Thyroid gland (tissue), 4 donors: ENCODE data around the gene EPO. TPM values are rescaled to one million over a fixed set of nuclear protein-coding genes. Genes with fewer than 3 reads are reported as not detected.

ENCODE experiments used
- DNase-seq, 2 donors: peaks; one replicate each; pipeline ENCODE4 v3.0.0-alpha.2; 2019
- H3K27ac ChIP-seq, 3 donors: fragments of 200-600 bp; sonication (generic); 1 replicate in 2 of 3; 2 replicates in 1 of 3; pipeline ENCODE4 v1.5.1; 2016 to 2019; ENCODE audit warnings: mild to moderate bottlenecking in 1 of 3, moderate library complexity in 1 of 3
- H3K27me3 ChIP-seq: fragments of 200-600 bp; sonication (generic); one replicate; pipeline ENCODE4 v1.5.1; 2019
- H3K36me3 ChIP-seq, 2 donors: fragments of 200-600 bp; sonication (generic); one replicate each; pipeline ENCODE4 v1.5.1; 2016 to 2019
- H3K4me1 ChIP-seq, 2 donors: fragments of 200-600 bp; sonication (generic); one replicate each; pipeline ENCODE4 v1.5.1; 2017 to 2019
- H3K4me3 ChIP-seq, 3 donors: fragments of 200-600 bp; sonication (generic); replicated peaks in 1 of 3; 1 replicate in 2 of 3; 2 replicates in 1 of 3; pipeline ENCODE4 v1.5.1; 2016; ENCODE audit warnings: mild to moderate bottlenecking in 1 of 3
- H3K9me3 ChIP-seq: fragments of 200-600 bp; sonication (generic); one replicate; pipeline ENCODE4 v1.5.1; 2017
- CTCF ChIP-seq, 6 experiments: fragments of 200-600 bp in 3 of 6; fragments of 450-650 bp in 3 of 6; sonication (generic) in 3 of 6; IDR thresholded peaks; one replicate each; pipeline ENCODE4 v1.5.1; 2016 to 2019; ENCODE audit warnings: antibody characterized with exemption in 6 of 6, mild to moderate bottlenecking in 2 of 6, inconsistent platforms in 1 of 6, moderate library complexity in 1 of 6
- POLR2A ChIP-seq, 2 donors: fragments of 450-650 bp; IDR thresholded peaks; one replicate each; pipeline ENCODE4 v1.6.1; 2017; ENCODE audit warnings: antibody characterized with exemption in 2 of 2, mild to moderate bottlenecking in 2 of 2, moderate library complexity in 1 of 2
- WGBS, 2 donors: methylation state at CpG; one replicate each; pipeline ENCODE4 v1.1.5; 2017; 5-methylcytosine and 5-hydroxymethylcytosine counted together
- intact Hi-C: fragments of 100-400 bp; cut with DNase I; formaldehyde crosslinking; loops from one replicate; pipeline ENCODE4 v1.15.1; 2023
- total RNA-seq, 4 donors: library from RNA; depleted of rRNA; stranded (reverse); fragments of >200 nt; gene quantifications; one replicate each; pipeline ENCODE4 v1.2.3, GENCODE V29; 2016

Gene EPO
- total RNA-seq, 4 donors from 2014 or later, result not detected

- no peak overlapping the region for H3K4me3 ChIP-seq
- no peaks in the 10 kb centered on the region for H3K36me3 ChIP-seq
- 61 to 68% methylated on average over 4 to 11 of the region's 14 CpGs for WGBS, 2 donors
- H3K27me3 ChIP-seq, result no peaks in the 10 kb centered on the region
- no peak for DNase-seq
- H3K27ac ChIP-seq, result no peak overlapping the region
- H3K9me3 ChIP-seq, result no peaks in the 10 kb centered on the region
- H3K4me1 ChIP-seq, result no peaks in the 10 kb centered on the region
- no peak for TF ChIP-seq POLR2A (IDR thresholded peaks at IDR 0.05)
- TF ChIP-seq CTCF (IDR thresholded peaks at IDR 0.05), result no peak
- intact Hi-C loops, result no loop called here
These were observed 43.4 kb downstream of the EPO start for GRCh38 chr7:100763556-100764140.

- Histone ChIP-seq H3K9me3 (no peaks in the 10 kb centered on the region), H3K36me3 (no peaks in the 10 kb centered on the region), H3K4me3 (no peak overlapping the region), H3K4me1 (no peaks in the 10 kb centered on the region), H3K27me3 (no peaks in the 10 kb centered on the region), H3K27ac (no peak overlapping the region)
- no peak for DNase-seq
- WGBS, 2 donors, result 72 to 75% methylated on average over 7 of the region's 10 CpGs
- intact Hi-C loops, result no loop called here
- no peak for TF ChIP-seq POLR2A (IDR thresholded peaks at IDR 0.05)
- TF ChIP-seq CTCF (IDR thresholded peaks at IDR 0.05), result no peak
These were observed 44.6 kb downstream of the EPO start for GRCh38 chr7:100764841-100765240.

- H3K36me3 ChIP-seq, result no peaks in the 10 kb centered on the region
- WGBS, 2 donors, result 64 to 74% methylated on average over 10 to 16 of the region's 16 CpGs
- DNase-seq, result no peak
- no peaks in the 10 kb centered on the region for H3K9me3 ChIP-seq
- no peaks in the 10 kb centered on the region for H3K4me1 ChIP-seq
- no peak overlapping the region for H3K27ac ChIP-seq
- no peak for TF ChIP-seq POLR2A (IDR thresholded peaks at IDR 0.05)
- no peak for TF ChIP-seq CTCF (IDR thresholded peaks at IDR 0.05)
- H3K4me3 ChIP-seq, result no peak overlapping the region
- no peaks in the 10 kb centered on the region for H3K27me3 ChIP-seq
- intact Hi-C loops, result no loop called here
These were observed 45.0 kb downstream of the EPO start for GRCh38 chr7:100765250-100765649.

GRCh38 chr7:100768784-100769183 is 48.5 kb downstream of the EPO start:
- H3K27me3 ChIP-seq, result no peaks in the 10 kb centered on the region
- 60 to 63% methylated on average over 7 of the region's 7 CpGs for WGBS, 2 donors
- intact Hi-C loops, result no loop called here
- no peaks in the 10 kb centered on the region for H3K36me3 ChIP-seq
- no peak for DNase-seq
- H3K9me3 ChIP-seq, result no peaks in the 10 kb centered on the region
- no peak overlapping the region for H3K27ac ChIP-seq
- no peak overlapping the region for H3K4me3 ChIP-seq
- no peaks in the 10 kb centered on the region for H3K4me1 ChIP-seq
- TF ChIP-seq POLR2A (IDR thresholded peaks at IDR 0.05) (no peak), CTCF (IDR thresholded peaks at IDR 0.05) (no peak)

Other genes starting within 250 kb of the EPO start
- 10 to 100 TPM; 22.7 to 37.8 (median 27.9) TPM for gene TSC22D4, start 241.3 kb upstream of the EPO start, total RNA-seq
- 1 to 10 TPM in 2 of 4 donors, under 1 TPM in 1, not detected in 1; 0.40 to 1.3 (median 1.0) TPM for gene NYAP1, start 236.5 kb upstream of the EPO start, total RNA-seq
- 10 to 100 TPM; 26.1 to 34.6 (median 28.0) TPM for gene AGFG2, start 181.3 kb upstream of the EPO start, total RNA-seq
- 1 to 10 TPM in 2 of 4 donors, not detected in 2; 1.5 to 6.2 TPM for gene SAP25, start 146.6 kb upstream of the EPO start, total RNA-seq
- gene LRCH4, start 134.3 kb upstream of the EPO start, total RNA-seq, result 100 to 1,000 TPM in 1 of 4 donors, 10 to 100 TPM in 3; 55.0 to 107 (median 76.6) TPM
- under 1 TPM; 0.13 to 0.88 (median 0.50) TPM for gene FBXO24, start 134.1 kb upstream of the EPO start, total RNA-seq
- gene PCOLCE, start 118.1 kb upstream of the EPO start, total RNA-seq, result 10 to 100 TPM; 12.9 to 36.3 (median 22.1) TPM
- gene MOSPD3, start 107.9 kb upstream of the EPO start, total RNA-seq, result 10 to 100 TPM in 3 of 4 donors, 1 to 10 TPM in 1; 9.1 to 22.7 (median 12.3) TPM
- gene TFR2, start 78.9 kb upstream of the EPO start, total RNA-seq, result under 1 TPM in 2 of 4 donors, not detected in 2; 0.22 to 0.27 TPM
- under 1 TPM in 1 of 4 donors, not detected in 3; 0.93 TPM for gene ACTL6B, start 64.0 kb upstream of the EPO start, total RNA-seq
- gene GNB2, start 46.7 kb upstream of the EPO start, total RNA-seq, result 100 to 1,000 TPM; 168 to 221 (median 186) TPM
- 10 to 100 TPM; 30.5 to 46.9 (median 35.3) TPM for gene GIGYF1, start 26.2 kb upstream of the EPO start, total RNA-seq
- 10 to 100 TPM; 15.8 to 44.8 (median 21.0) TPM for gene POP7, start 14.3 kb upstream of the EPO start, total RNA-seq
- gene ZAN, start 13.1 kb downstream of the EPO start, total RNA-seq, result under 1 TPM in 2 of 4 donors, not detected in 2; under 0.01 TPM
- 10 to 100 TPM; 27.9 to 38.0 (median 35.1) TPM for gene EPHB4, start 107.1 kb downstream of the EPO start, total RNA-seq
- 10 to 100 TPM; 15.2 to 27.9 (median 17.2) TPM for gene SLC12A9, start 132.2 kb downstream of the EPO start, total RNA-seq
- gene TRIP6, start 146.9 kb downstream of the EPO start, total RNA-seq, result 100 to 1,000 TPM in 3 of 4 donors, 10 to 100 TPM in 1; 64.5 to 122 (median 109) TPM
- 100 to 1,000 TPM in 1 of 4 donors, 10 to 100 TPM in 3; 62.5 to 109 (median 93.2) TPM for gene SRRT, start 154.6 kb downstream of the EPO start, total RNA-seq
- gene UFSP1, start 169.2 kb downstream of the EPO start, total RNA-seq, result 10 to 100 TPM in 1 of 4 donors, 1 to 10 TPM in 3; 7.4 to 10.4 (median 8.9) TPM
- gene ACHE, start 175.4 kb downstream of the EPO start, total RNA-seq, result 1 to 10 TPM; 1.0 to 4.8 (median 1.8) TPM
- gene MUC3A, start 229.1 kb downstream of the EPO start, total RNA-seq, result under 1 TPM; under 0.01 to 0.29 (median 0.22) TPM
- gene MUC12, start 249.1 kb downstream of the EPO start, total RNA-seq, result not detected